K562 (cell line): Measurements from ENCODE around the gene ORC3. TPM values are rescaled to one million over a fixed set of nuclear protein-coding genes. Genes with fewer than 3 reads are reported as not detected.
A peak's percentile ranks its signal among the peaks of the same experiment; 100 is the strongest.

Experiments
- BRF2 ChIP-seq: IDR thresholded peaks from 3 replicates; pipeline ENCODE4 v1.6.1; 2011; ENCODE audit warnings: borderline replicate concordance, mild to moderate bottlenecking; ENCODE audit not compliant: insufficient read length, insufficient read depth
- CEBPG ChIP-seq, 3 experiments: fragments of 200-800 bp in 1 of 3; sonication (Bioruptor generic) in 1 of 3; sonication (generic) in 1 of 3; formaldehyde crosslinking in 1 of 3; IDR thresholded peaks in 2 of 3; conservative IDR thresholded peaks in 1 of 3; 2 replicates each; pipeline versions ENCODE4 v1.6.1 to v1.8.0; 2016 to 2022; ENCODE audit warnings: missing compliant biosample characterization in 2 of 3, missing genetic modification characterization in 2 of 3, mild to moderate bottlenecking in 1 of 3, missing genetic modification reagents in 1 of 3
- CTBP1 ChIP-seq: fragments of 450-650 bp; IDR thresholded peaks from 2 replicates; pipeline ENCODE4 v1.6.1; 2016; ENCODE audit warnings: borderline replicate concordance
- EHMT2 ChIP-seq: fragments of 450-650 bp; IDR thresholded peaks from 2 replicates; pipeline ENCODE4 v1.6.1; 2018; ENCODE audit warnings: antibody characterized with exemption
- HMG20B ChIP-seq: fragments of 250-450 bp; sonication (Bioruptor Pico); IDR thresholded peaks from 2 replicates; pipeline ENCODE4 v1.5.0; 2021; ENCODE audit warnings: mild to moderate bottlenecking
- KLF6 ChIP-seq: fragments of 250-450 bp; sonication (Bioruptor Pico); IDR thresholded peaks from 2 replicates; pipeline ENCODE4 v1.4.0; 2020; ENCODE audit warnings: mild to moderate bottlenecking, moderate library complexity, borderline replicate concordance
- MAX ChIP-seq: sonication (generic); formaldehyde crosslinking; IDR thresholded peaks from 2 replicates; pipeline ENCODE4 v1.9.0; 2022; ENCODE audit warnings: mild to moderate bottlenecking, missing genetic modification reagents
- POLR2B ChIP-seq: fragments of 450-650 bp; IDR thresholded peaks from 2 replicates; pipeline ENCODE4 v1.6.1; 2018; ENCODE audit warnings: low read depth; ENCODE audit not compliant: partially characterized antibody
- PRPF4 ChIP-seq: fragments of 200-400 bp; formaldehyde crosslinking; IDR thresholded peaks from one replicate; pipeline ENCODE4 v1.6.1; 2017; ENCODE audit warnings: low read length, low read depth, mild to moderate bottlenecking; ENCODE audit not compliant: insufficient read depth, poor library complexity, severe bottlenecking
- SMAD2 ChIP-seq: fragments of 150-350 bp; IDR thresholded peaks from 2 replicates; pipeline ENCODE4 v1.6.1; 2014; ENCODE audit warnings: low read depth, mild to moderate bottlenecking, low read length
- ZBTB40 ChIP-seq, 2 experiments: fragments of 450-650 bp in 1 of 2; sonication (generic) in 1 of 2; formaldehyde crosslinking in 1 of 2; IDR thresholded peaks; 2 replicates each; pipeline versions ENCODE4 v1.7.1 to v1.9.0; 2016 to 2022; ENCODE audit warnings: inconsistent platforms in 1 of 2, mild to moderate bottlenecking in 1 of 2, missing genetic modification reagents in 1 of 2
- ZNF584 ChIP-seq: fragments of 200-800 bp; sonication (Bioruptor generic); IDR thresholded peaks from 2 replicates; pipeline ENCODE4 v1.6.1; 2016; ENCODE audit warnings: low read depth, mild to moderate bottlenecking, missing genetic modification characterization, missing compliant biosample characterization
- ZNF740 ChIP-seq, 3 experiments: fragments of 200-800 bp in 1 of 3; sonication (Bioruptor generic) in 1 of 3; sonication (generic) in 1 of 3; formaldehyde crosslinking in 1 of 3; IDR thresholded peaks; 2 replicates each; pipeline versions ENCODE4 v1.6.1 to v1.8.0; 2016 to 2022; ENCODE audit warnings: mild to moderate bottlenecking in 2 of 3, missing compliant biosample characterization in 2 of 3, missing genetic modification characterization in 2 of 3, missing genetic modification reagents in 1 of 3
- polyA plus RNA-seq, 8 experiments: library from polyadenylated mRNA; depleted of rRNA in 4 of 8; stranded (reverse) in 5 of 8; unstranded in 3 of 8; fragments of >200 nt; fragmentation: Nextera tagmentation in 2 of 8; fragmentation: Illumina TruSeq in 1 of 8; extraction: Ambion mirVana in 2 of 8; extraction: Trizol in 1 of 8; gene quantifications; 2 replicates each; pipeline versions ENCODE4 v1.2.1 to v1.2.3, GENCODE V29; 2011 to 2014; ENCODE audit warnings: inconsistent platforms in 1 of 8, missing spikeins in 1 of 8
- total RNA-seq, 7 experiments: library from RNA; depleted of rRNA in 6 of 7; stranded (reverse); fragments of >200 nt in 6 of 7; fragmentation: Illumina TruSeq in 2 of 7; extraction: Trizol in 2 of 7; gene quantifications; 2 replicates each; pipeline versions ENCODE4 v1.2.1 to v1.2.3, GENCODE V29; 2011 to 2021; ENCODE audit warnings: low replicate concordance in 1 of 7

The ORC3 gene
- total and polyA plus RNA-seq, 9 of the 15 experiments (the other 6 are each of a cell fraction or from before 2014, with no cell fraction given) = 28.8 to 159 (median 74.8) TPM

GRCh38 chr6:87589693-87590416 is at the start of gene ORC3, which contains the start of gene RARS2 (continued):
- TF ChIP-seq POLR2B = peak; percentile 92
- TF ChIP-seq SMAD2 = no peak
- no peak for TF ChIP-seq HMG20B (CRISPR knock-in tag)
- TF ChIP-seq BRF2 = no peak
- TF ChIP-seq EHMT2 = 0 out of 2 replicates have a peak, but pooled peaks have one; percentile 14
- peak; percentile 67; the same call in 1 of the 2 replicates for TF ChIP-seq KLF6 (CRISPR knock-in tag)
- peak; percentile 95 for TF ChIP-seq ZBTB40 (IDR thresholded peaks at IDR 0.05)
- no peak for TF ChIP-seq ZBTB40 (CRISPR knock-in tag; IDR thresholded peaks at IDR 0.05)
- TF ChIP-seq MAX = peak; percentile 89
- peak; percentile 82 for TF ChIP-seq CTBP1
- TF ChIP-seq ZNF740 (CRISPR knock-in tag; IDR thresholded peaks at IDR 0.05) = no peak; the same call in none of the 2 replicates
- TF ChIP-seq ZNF740 (tag; IDR thresholded peaks at IDR 0.05) = no peak
- TF ChIP-seq PRPF4 = no peak
- peak; percentile 35; the same call in 1 of the 2 replicates for TF ChIP-seq CEBPG (CRISPR knock-in tag; IDR thresholded peaks at IDR 0.05)
- TF ChIP-seq CEBPG (tag; conservative IDR thresholded peaks at IDR 0.05 in 1 of 2, IDR thresholded peaks at IDR 0.05 in 1 of 2) = no peak
- TF ChIP-seq ZNF584 (CRISPR knock-in tag) = no peak
